HG02884 (cell line): ENCODE data around the gene TBC1D2.

Source experiments
- ATAC-seq: cut with Tn5 transposase; IDR thresholded peaks from one replicate; pipeline ENCODE4 v1.9.1; 2021; ENCODE audit warnings: mild to moderate bottlenecking, moderate library complexity; ENCODE audit not compliant: unreplicated experiment

Gene TBC1D2

GRCh38 chr9:98242426-98242825 lies 13.0 kb downstream of the TBC1D2 start:
- no peak for ATAC-seq

GRCh38 chr9:98241357-98242300 lies 13.8 kb downstream of the TBC1D2 start:
- ATAC-seq: no peak

GRCh38 chr9:98240475-98240874 lies 15.0 kb downstream of the TBC1D2 start:
- no peak for ATAC-seq

GRCh38 chr9:98236901-98237487 lies 18.5 kb downstream of the TBC1D2 start:
- ATAC-seq: no peak

- ATAC-seq: no peak
Observed at GRCh38 chr9:98235126-98235525, 20.3 kb downstream of the TBC1D2 start.

- ATAC-seq: no peak
Observed at GRCh38 chr9:98234245-98234825, 21.1 kb downstream of the TBC1D2 start.

- ATAC-seq: no peak
Observed at GRCh38 chr9:98232926-98233325, 22.5 kb downstream of the TBC1D2 start.

- ATAC-seq: no peak
Observed at GRCh38 chr9:98231770-98232478, 23.5 kb downstream of the TBC1D2 start.

GRCh38 chr9:98230789-98231188 lies 24.7 kb downstream of the TBC1D2 start:
- no peak for ATAC-seq

GRCh38 chr9:98230304-98230703 lies 25.1 kb downstream of the TBC1D2 start:
- no peak for ATAC-seq

GRCh38 chr9:98229620-98230019 lies 25.8 kb downstream of the TBC1D2 start:
- no peak for ATAC-seq

- ATAC-seq: no peak
Observed at GRCh38 chr9:98229090-98229395, 26.4 kb downstream of the TBC1D2 start.

- ATAC-seq: no peak
Observed at GRCh38 chr9:98228392-98229089, 26.9 kb downstream of the TBC1D2 start.

GRCh38 chr9:98227883-98228282 lies 27.6 kb downstream of the TBC1D2 start:
- no peak for ATAC-seq

GRCh38 chr9:98226957-98227356 lies 28.5 kb downstream of the TBC1D2 start:
- ATAC-seq: no peak

GRCh38 chr9:98226516-98226915 lies 28.9 kb downstream of the TBC1D2 start:
- no peak for ATAC-seq

- ATAC-seq: no peak
Observed at GRCh38 chr9:98225015-98225442, 30.4 kb downstream of the TBC1D2 start.

GRCh38 chr9:98222885-98223691 lies 32.4 kb downstream of the TBC1D2 start:
- no peak for ATAC-seq

- ATAC-seq: no peak
Observed at GRCh38 chr9:98220911-98221310, 34.5 kb downstream of the TBC1D2 start.

GRCh38 chr9:98219794-98220370 lies 35.6 kb downstream of the TBC1D2 start:
- ATAC-seq: no peak
